HUDEP-2 (cell line): ENCODE measurements around the gene SLC16A3.

Source experiments
- DNase-seq, 76 experiments: peaks; one replicate each; lab custom pipeline; 2025; ENCODE audit not compliant: unreplicated experiment in 76 of 76; lab: John Stamatoyannopoulos, UW

Gene SLC16A3

GRCh38 chr17:82235056-82235774 is 6.4 kb downstream of the SLC16A3 start:
- DNase-seq: no peak

- no peak for DNase-seq
Measured at GRCh38 chr17:82235775-82236141, 6.9 kb downstream of the SLC16A3 start.

- DNase-seq: peak in 50 of 76 experiments; percentile 15 to 73 (median 44)
Measured at GRCh38 chr17:82236142-82236971, 7.5 kb downstream of the SLC16A3 start.

- no peak for DNase-seq
Measured at GRCh38 chr17:82237083-82237745, 8.4 kb downstream of the SLC16A3 start.

GRCh38 chr17:82237746-82238471 is 9.1 kb downstream of the SLC16A3 start:
- no peak for DNase-seq

GRCh38 chr17:82238472-82239201 is 9.8 kb downstream of the SLC16A3 start:
- peak in 71 of 76 experiments; percentile 7 to 87 (median 65) for DNase-seq

GRCh38 chr17:82239401-82239925 is 10.6 kb downstream of the SLC16A3 start:
- peak in 1 of 76 experiments; percentile 23 for DNase-seq

GRCh38 chr17:82239926-82240505 is 11.2 kb downstream of the SLC16A3 start:
- no peak for DNase-seq

GRCh38 chr17:82240506-82241182 is 11.8 kb downstream of the SLC16A3 start:
- no peak for DNase-seq

- DNase-seq: peak in 65 of 76 experiments; percentile 43 to 93 (median 81)
Measured at GRCh38 chr17:82241183-82241925, 12.5 kb downstream of the SLC16A3 start.

GRCh38 chr17:82241926-82242697 is 13.3 kb downstream of the SLC16A3 start:
- DNase-seq: peak in 73 of 76 experiments; percentile 43 to 94 (median 83)

GRCh38 chr17:82242698-82242976 is 13.8 kb downstream of the SLC16A3 start:
- no peak for DNase-seq

- DNase-seq: peak in 5 of 76 experiments; percentile 4 to 16 (median 10)
Measured at GRCh38 chr17:82242977-82243647, 14.3 kb downstream of the SLC16A3 start.

GRCh38 chr17:82243648-82244412 is 15.0 kb downstream of the SLC16A3 start:
- DNase-seq: no peak

- DNase-seq: peak in 16 of 76 experiments; percentile 3 to 42 (median 15)
Measured at GRCh38 chr17:82244413-82245133, 15.7 kb downstream of the SLC16A3 start.
